ENCODE results near the gene EGF.

The EGF gene

DNA sequence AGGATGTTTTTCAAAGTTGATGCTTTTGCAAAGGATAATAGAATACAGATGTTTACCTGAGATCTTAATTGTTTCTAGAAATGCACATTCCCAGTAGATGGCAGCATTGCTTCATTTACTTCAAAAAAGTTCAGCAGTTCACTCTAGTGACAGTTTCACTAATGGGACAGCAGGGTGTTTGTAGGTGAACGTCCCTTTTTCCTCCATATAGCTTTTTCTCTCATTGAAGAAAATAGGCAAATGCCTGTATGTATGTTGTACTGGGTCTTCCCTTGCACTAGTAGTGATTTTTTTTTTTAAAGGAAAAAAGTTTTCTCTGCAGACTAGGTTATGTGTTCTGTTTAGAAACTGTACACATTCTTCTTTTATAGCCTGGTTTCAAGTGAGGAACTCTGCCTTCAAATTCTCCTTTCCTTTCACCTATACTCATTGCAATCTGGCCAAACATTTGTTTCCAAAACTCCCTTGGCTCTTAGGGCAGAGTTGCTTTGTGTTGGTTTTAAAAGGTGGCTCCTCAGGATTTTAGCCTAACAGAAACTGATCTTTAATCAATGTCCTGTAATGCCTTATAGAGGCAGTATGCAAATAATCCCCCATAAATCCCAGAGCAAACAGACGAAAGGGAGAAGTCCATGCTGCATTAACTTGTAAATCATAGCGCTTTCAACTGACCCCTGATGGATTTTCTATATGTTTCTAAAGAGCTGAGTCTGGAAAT lies 86.3 kb downstream of the EGF start:
- ATAC-seq = peak; percentile 86
- TF ChIP-seq PPARA (CRISPR knock-in tag; IDR thresholded peaks at IDR 0.05; ENCODE audit: borderline replicate concordance) (no peak), TCF4 (CRISPR knock-in tag; IDR thresholded peaks at IDR 0.05; ENCODE audit: borderline replicate concordance) (peak; percentile 42; the same call in 1 of the 2 replicates), SNAI2 (CRISPR knock-in tag; IDR thresholded peaks at IDR 0.05) (no peak)

GRCh38 chr4:109999585-109999912 lies 86.9 kb downstream of the EGF start:
- TF ChIP-seq PPARA (CRISPR knock-in tag; IDR thresholded peaks at IDR 0.05; ENCODE audit: borderline replicate concordance) = no peak
- no peak for TF ChIP-seq TOX (CRISPR knock-in tag; IDR thresholded peaks at IDR 0.05; ENCODE audit: borderline replicate concordance)
- TF ChIP-seq, protein P1, sequence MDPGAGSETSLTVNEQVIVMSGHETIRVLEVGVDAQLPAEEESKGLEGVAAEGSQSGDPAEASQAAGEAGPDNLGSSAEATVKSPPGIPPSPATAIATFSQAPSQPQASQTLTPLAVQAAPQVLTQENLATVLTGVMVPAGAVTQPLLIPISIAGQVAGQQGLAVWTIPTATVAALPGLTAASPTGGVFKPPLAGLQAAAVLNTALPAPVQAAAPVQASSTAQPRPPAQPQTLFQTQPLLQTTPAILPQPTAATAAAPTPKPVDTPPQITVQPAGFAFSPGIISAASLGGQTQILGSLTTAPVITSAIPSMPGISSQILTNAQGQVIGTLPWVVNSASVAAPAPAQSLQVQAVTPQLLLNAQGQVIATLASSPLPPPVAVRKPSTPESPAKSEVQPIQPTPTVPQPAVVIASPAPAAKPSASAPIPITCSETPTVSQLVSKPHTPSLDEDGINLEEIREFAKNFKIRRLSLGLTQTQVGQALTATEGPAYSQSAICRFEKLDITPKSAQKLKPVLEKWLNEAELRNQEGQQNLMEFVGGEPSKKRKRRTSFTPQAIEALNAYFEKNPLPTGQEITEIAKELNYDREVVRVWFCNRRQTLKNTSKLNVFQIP (CRISPR knock-in tag; IDR thresholded peaks at IDR 0.05; ENCODE audit: borderline replicate concordance, low read depth) = no peak
- ATAC-seq = peak; percentile 12

- TF ChIP-seq ZC3H10 (CRISPR knock-in tag; IDR thresholded peaks at IDR 0.05) (no peak), SNAI2 (CRISPR knock-in tag; IDR thresholded peaks at IDR 0.05) (no peak), ARNTL (CRISPR knock-in tag; IDR thresholded peaks at IDR 0.05; ENCODE audit: borderline replicate concordance, low read depth) (no peak), CSDC2 (CRISPR knock-in tag; IDR thresholded peaks at IDR 0.05) (no peak), BACH2 (CRISPR knock-in tag; IDR thresholded peaks at IDR 0.05; ENCODE audit: borderline replicate concordance) (no peak), ESRRG (CRISPR knock-in tag; IDR thresholded peaks at IDR 0.05) (no peak), OSR1 (CRISPR knock-in tag; IDR thresholded peaks at IDR 0.05) (no peak), PPARA (CRISPR knock-in tag; IDR thresholded peaks at IDR 0.05; ENCODE audit: borderline replicate concordance) (no peak), ZFP3 (CRISPR knock-in tag; IDR thresholded peaks at IDR 0.05) (no peak)
- TF ChIP-seq, protein P2, sequence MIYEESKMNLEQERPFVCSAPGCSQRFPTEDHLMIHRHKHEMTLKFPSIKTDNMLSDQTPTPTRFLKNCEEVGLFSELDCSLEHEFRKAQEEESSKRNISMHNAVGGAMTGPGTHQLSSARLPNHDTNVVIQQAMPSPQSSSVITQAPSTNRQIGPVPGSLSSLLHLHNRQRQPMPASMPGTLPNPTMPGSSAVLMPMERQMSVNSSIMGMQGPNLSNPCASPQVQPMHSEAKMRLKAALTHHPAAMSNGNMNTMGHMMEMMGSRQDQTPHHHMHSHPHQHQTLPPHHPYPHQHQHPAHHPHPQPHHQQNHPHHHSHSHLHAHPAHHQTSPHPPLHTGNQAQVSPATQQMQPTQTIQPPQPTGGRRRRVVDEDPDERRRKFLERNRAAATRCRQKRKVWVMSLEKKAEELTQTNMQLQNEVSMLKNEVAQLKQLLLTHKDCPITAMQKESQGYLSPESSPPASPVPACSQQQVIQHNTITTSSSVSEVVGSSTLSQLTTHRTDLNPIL (CRISPR knock-in tag; IDR thresholded peaks at IDR 0.05; ENCODE audit: low read depth) = no peak
- TF ChIP-seq, protein P3, sequence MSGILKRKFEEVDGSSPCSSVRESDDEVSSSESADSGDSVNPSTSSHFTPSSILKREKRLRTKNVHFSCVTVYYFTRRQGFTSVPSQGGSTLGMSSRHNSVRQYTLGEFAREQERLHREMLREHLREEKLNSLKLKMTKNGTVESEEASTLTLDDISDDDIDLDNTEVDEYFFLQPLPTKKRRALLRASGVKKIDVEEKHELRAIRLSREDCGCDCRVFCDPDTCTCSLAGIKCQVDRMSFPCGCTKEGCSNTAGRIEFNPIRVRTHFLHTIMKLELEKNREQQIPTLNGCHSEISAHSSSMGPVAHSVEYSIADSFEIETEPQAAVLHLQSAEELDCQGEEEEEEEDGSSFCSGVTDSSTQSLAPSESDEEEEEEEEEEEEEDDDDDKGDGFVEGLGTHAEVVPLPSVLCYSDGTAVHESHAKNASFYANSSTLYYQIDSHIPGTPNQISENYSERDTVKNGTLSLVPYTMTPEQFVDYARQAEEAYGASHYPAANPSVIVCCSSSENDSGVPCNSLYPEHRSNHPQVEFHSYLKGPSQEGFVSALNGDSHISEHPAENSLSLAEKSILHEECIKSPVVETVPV (CRISPR knock-in tag; IDR thresholded peaks at IDR 0.05) = no peak
- TF ChIP-seq, protein P4, sequence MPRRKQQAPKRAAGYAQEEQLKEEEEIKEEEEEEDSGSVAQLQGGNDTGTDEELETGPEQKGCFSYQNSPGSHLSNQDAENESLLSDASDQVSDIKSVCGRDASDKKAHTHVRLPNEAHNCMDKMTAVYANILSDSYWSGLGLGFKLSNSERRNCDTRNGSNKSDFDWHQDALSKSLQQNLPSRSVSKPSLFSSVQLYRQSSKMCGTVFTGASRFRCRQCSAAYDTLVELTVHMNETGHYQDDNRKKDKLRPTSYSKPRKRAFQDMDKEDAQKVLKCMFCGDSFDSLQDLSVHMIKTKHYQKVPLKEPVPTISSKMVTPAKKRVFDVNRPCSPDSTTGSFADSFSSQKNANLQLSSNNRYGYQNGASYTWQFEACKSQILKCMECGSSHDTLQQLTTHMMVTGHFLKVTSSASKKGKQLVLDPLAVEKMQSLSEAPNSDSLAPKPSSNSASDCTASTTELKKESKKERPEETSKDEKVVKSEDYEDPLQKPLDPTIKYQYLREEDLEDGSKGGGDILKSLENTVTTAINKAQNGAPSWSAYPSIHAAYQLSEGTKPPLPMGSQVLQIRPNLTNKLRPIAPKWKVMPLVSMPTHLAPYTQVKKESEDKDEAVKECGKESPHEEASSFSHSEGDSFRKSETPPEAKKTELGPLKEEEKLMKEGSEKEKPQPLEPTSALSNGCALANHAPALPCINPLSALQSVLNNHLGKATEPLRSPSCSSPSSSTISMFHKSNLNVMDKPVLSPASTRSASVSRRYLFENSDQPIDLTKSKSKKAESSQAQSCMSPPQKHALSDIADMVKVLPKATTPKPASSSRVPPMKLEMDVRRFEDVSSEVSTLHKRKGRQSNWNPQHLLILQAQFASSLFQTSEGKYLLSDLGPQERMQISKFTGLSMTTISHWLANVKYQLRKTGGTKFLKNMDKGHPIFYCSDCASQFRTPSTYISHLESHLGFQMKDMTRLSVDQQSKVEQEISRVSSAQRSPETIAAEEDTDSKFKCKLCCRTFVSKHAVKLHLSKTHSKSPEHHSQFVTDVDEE (CRISPR knock-in tag; IDR thresholded peaks at IDR 0.05) = no peak
- no peak for ATAC-seq
Measured at GRCh38 chr4:110002326-110002725, 89.6 kb downstream of the EGF start.

DNA sequence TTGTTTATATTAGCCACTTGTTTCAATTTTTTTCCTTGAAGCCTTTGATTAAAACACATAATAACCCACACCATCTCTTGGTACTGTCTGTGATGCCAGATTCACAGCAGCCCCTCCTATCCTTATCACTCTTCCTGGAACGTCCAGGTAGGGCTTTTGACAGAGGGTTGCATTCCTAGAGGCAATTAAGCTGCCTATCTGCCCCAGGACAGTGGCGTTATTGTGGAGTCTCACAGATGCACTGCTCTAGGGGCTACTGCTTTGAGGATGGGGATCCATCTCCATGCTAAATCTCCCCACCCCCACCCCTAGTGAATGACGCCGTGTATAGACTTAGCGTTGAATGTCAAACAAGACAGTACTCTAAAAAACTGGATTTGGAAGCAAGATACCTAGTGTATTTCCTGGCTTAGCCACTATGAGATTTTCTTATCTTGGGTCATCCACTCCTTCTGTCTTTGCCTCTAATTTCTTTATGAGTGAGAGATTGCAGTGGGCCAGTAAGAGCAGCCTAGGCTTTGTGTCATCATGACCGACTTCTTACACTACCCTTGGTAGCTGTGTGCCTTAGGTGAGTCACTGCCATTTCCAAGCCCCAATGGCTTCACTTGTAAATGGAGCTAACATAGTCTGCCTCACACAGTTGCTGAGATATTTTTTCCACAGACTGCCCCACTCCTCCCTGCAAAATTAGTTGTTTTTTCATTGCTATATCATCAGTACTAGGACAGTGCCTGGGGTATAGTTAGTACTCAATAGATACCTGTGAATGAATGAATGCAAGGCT lies 90.9 kb downstream of the EGF start:
- TF ChIP-seq, protein P2 (CRISPR knock-in tag; IDR thresholded peaks at IDR 0.05; ENCODE audit: low read depth) = no peak
- no peak for TF ChIP-seq ZNF70 (CRISPR knock-in tag; IDR thresholded peaks at IDR 0.05)
- TF ChIP-seq, protein P3 (CRISPR knock-in tag; IDR thresholded peaks at IDR 0.05) = no peak
- TF ChIP-seq PPARA (CRISPR knock-in tag; IDR thresholded peaks at IDR 0.05; ENCODE audit: borderline replicate concordance) = no peak
- TF ChIP-seq CSDC2 (CRISPR knock-in tag; IDR thresholded peaks at IDR 0.05) = no peak
- no peak for TF ChIP-seq TOX (CRISPR knock-in tag; IDR thresholded peaks at IDR 0.05; ENCODE audit: borderline replicate concordance)
- TF ChIP-seq BACH2 (CRISPR knock-in tag; IDR thresholded peaks at IDR 0.05; ENCODE audit: borderline replicate concordance) = no peak
- TF ChIP-seq ZNF8 (CRISPR knock-in tag; IDR thresholded peaks at IDR 0.05) = no peak
- TF ChIP-seq, protein P1 (CRISPR knock-in tag; IDR thresholded peaks at IDR 0.05; ENCODE audit: borderline replicate concordance, low read depth) = no peak
- no peak for TF ChIP-seq ZC3H10 (CRISPR knock-in tag; IDR thresholded peaks at IDR 0.05)
- no peak for TF ChIP-seq TCF4 (CRISPR knock-in tag; IDR thresholded peaks at IDR 0.05; ENCODE audit: borderline replicate concordance)
- TF ChIP-seq OSR1 (CRISPR knock-in tag; IDR thresholded peaks at IDR 0.05) = no peak
- no peak for ATAC-seq

Data from SK-N-SH treated with all-trans-retinoic acid at 6 μM for 48 hours (cell line).